Measurements from ENCODE around the gene SPOCK2. TPM values are rescaled to one million over a fixed set of nuclear protein-coding genes. Genes with fewer than 3 reads are reported as not detected.
"Not testable (repeated sequence)": the region's sequence is repeated elsewhere in the genome, so short reads cannot be mapped to it uniquely, and the experiment has no call there.

Gene SPOCK2
- total RNA-seq, 1 donor from 2014 or later = 0.54 TPM

GRCh38 chr10:72035252-72035887 is 53.0 kb downstream of the SPOCK2 start:
- peaks cover 2% of the 10 kb centered on the region for H3K27me3 Mint-ChIP-seq (ENCODE audit: unreplicated experiment)
- peaks cover 11% of the 10 kb centered on the region for H3K4me1 Mint-ChIP-seq (ENCODE audit: unreplicated experiment)
- no peaks in the 10 kb centered on the region for H3K36me3 Mint-ChIP-seq (ENCODE audit: unreplicated experiment)
- no peak overlapping the region for H3K27ac Mint-ChIP-seq (ENCODE audit: unreplicated experiment)
- TF ChIP-seq, protein P1, sequence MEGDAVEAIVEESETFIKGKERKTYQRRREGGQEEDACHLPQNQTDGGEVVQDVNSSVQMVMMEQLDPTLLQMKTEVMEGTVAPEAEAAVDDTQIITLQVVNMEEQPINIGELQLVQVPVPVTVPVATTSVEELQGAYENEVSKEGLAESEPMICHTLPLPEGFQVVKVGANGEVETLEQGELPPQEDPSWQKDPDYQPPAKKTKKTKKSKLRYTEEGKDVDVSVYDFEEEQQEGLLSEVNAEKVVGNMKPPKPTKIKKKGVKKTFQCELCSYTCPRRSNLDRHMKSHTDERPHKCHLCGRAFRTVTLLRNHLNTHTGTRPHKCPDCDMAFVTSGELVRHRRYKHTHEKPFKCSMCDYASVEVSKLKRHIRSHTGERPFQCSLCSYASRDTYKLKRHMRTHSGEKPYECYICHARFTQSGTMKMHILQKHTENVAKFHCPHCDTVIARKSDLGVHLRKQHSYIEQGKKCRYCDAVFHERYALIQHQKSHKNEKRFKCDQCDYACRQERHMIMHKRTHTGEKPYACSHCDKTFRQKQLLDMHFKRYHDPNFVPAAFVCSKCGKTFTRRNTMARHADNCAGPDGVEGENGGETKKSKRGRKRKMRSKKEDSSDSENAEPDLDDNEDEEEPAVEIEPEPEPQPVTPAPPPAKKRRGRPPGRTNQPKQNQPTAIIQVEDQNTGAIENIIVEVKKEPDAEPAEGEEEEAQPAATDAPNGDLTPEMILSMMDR (IDR thresholded peaks at IDR 0.05) = no peak
- H3K4me3 Mint-ChIP-seq (ENCODE audit: unreplicated experiment) = no peak overlapping the region
- no peaks in the 10 kb centered on the region for H3K9me3 Mint-ChIP-seq (ENCODE audit: unreplicated experiment)
- no peak for DNase-seq (ENCODE audit: extremely low spot score, unreplicated experiment)

DNA sequence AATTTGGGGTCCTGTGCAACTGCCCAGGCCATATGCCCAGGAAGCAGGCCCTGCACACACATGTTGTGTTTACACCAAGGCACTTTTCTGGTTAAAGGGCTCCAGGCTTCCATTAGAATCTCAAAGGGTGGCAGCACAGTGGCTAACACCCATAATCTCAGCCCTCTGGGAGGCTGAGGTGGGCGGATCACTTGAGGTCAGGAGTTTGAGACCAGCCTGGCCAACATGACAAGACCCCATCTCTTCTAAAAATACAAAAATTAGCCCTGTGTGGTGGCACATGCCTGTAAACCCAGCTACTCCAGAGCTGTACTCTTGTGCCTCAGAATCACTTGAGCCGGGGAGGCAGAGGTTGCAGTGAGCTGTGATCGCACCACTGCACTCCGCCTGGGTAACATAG is 53.6 kb downstream of the SPOCK2 start:
- no peaks in the 10 kb centered on the region for H3K9me3 Mint-ChIP-seq (ENCODE audit: unreplicated experiment)
- DNase-seq (ENCODE audit: extremely low spot score, unreplicated experiment) = no peak
- H3K27me3 Mint-ChIP-seq (ENCODE audit: unreplicated experiment) = peaks cover 2% of the 10 kb centered on the region
- no peak overlapping the region for H3K4me3 Mint-ChIP-seq (ENCODE audit: unreplicated experiment)
- H3K27ac Mint-ChIP-seq (ENCODE audit: unreplicated experiment) = no peak overlapping the region
- H3K4me1 Mint-ChIP-seq (ENCODE audit: unreplicated experiment) = peaks cover 11% of the 10 kb centered on the region
- TF ChIP-seq, protein P1 (IDR thresholded peaks at IDR 0.05) = no peak
- H3K36me3 Mint-ChIP-seq (ENCODE audit: unreplicated experiment) = no peaks in the 10 kb centered on the region

DNA sequence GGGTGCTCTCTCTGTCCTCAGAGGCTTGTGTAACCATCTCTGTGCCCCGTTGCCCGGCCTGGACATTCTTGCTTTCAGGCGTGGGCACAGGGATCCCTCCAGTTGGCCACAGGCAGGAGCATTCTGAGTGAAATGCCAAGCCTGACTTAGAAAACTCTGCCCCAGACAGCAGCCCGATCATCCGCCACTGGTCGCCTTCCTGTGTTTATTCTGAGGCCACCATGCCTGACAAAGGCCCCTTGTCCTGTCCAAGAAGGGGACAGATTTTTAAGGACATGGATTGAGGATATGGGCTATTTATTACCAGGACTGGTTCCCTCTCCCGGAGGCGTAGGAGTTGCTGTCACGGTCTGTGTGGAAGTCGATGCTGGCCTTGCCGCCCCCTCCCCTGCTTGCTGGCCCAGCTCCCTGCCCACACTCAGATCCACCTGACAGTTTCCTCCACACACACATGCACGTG is 54.3 kb downstream of the SPOCK2 start:
- no peaks in the 10 kb centered on the region for H3K36me3 Mint-ChIP-seq (ENCODE audit: unreplicated experiment)
- no peak overlapping the region for H3K4me3 Mint-ChIP-seq (ENCODE audit: unreplicated experiment)
- peaks cover 8% of the 10 kb centered on the region for H3K4me1 Mint-ChIP-seq (ENCODE audit: unreplicated experiment)
- TF ChIP-seq, protein P1 (IDR thresholded peaks at IDR 0.05) = no peak
- no peak overlapping the region for H3K27ac Mint-ChIP-seq (ENCODE audit: unreplicated experiment)
- H3K9me3 Mint-ChIP-seq (ENCODE audit: unreplicated experiment) = no peaks in the 10 kb centered on the region
- H3K27me3 Mint-ChIP-seq (ENCODE audit: unreplicated experiment) = peaks cover 2% of the 10 kb centered on the region
- no peak for DNase-seq (ENCODE audit: extremely low spot score, unreplicated experiment)

GRCh38 chr10:72032409-72033162 is 55.8 kb downstream of the SPOCK2 start:
- H3K27me3 Mint-ChIP-seq (ENCODE audit: unreplicated experiment); DNase-seq (ENCODE audit: extremely low spot score, unreplicated experiment); H3K4me3 Mint-ChIP-seq (ENCODE audit: unreplicated experiment); H3K4me1 Mint-ChIP-seq (ENCODE audit: unreplicated experiment); H3K36me3 Mint-ChIP-seq (ENCODE audit: unreplicated experiment); H3K27ac Mint-ChIP-seq (ENCODE audit: unreplicated experiment); H3K9me3 Mint-ChIP-seq (ENCODE audit: unreplicated experiment): not testable (repeated sequence)

- DNase-seq (ENCODE audit: extremely low spot score, unreplicated experiment) = no peak
- Mint-ChIP-seq H3K4me3 (ENCODE audit: unreplicated experiment) (no peak overlapping the region), H3K27ac (ENCODE audit: unreplicated experiment) (no peak overlapping the region), H3K27me3 (ENCODE audit: unreplicated experiment) (peaks cover 2% of the 10 kb centered on the region), H3K36me3 (ENCODE audit: unreplicated experiment) (no peaks in the 10 kb centered on the region), H3K4me1 (ENCODE audit: unreplicated experiment) (peaks cover 4% of the 10 kb centered on the region), H3K9me3 (ENCODE audit: unreplicated experiment) (no peaks in the 10 kb centered on the region)
- TF ChIP-seq, protein P1 (IDR thresholded peaks at IDR 0.05) = no peak
Measured at GRCh38 chr10:72031706-72032105, 56.6 kb downstream of the SPOCK2 start.
